G401 (cell line): Measurements from ENCODE around the gene CASD1. TPM values are rescaled to one million over a fixed set of nuclear protein-coding genes. Genes with fewer than 3 reads are reported as not detected.

Experiments used
- DNase-seq: peaks from one replicate; pipeline ENCODE4 v3.0.0-alpha.2; 2015; ENCODE audit warnings: low spot score
- in situ Hi-C: cut with HindIII; loops from 2 replicates; pipeline ENCODE4 v1.10.0; 2016; ENCODE audit warnings: low sequenced_read_pairs, mixed read lengths
- total RNA-seq: library from RNA; depleted of rRNA; stranded (reverse); fragments of >200 nt; shearing (Covaris generic); gene quantifications from 2 replicates; pipeline ENCODE4 v1.2.3, GENCODE V29; 2014; rRNA removed

Gene CASD1
- total RNA-seq, 1 experiment from 2014 or later, result 22.3 TPM

DNA sequence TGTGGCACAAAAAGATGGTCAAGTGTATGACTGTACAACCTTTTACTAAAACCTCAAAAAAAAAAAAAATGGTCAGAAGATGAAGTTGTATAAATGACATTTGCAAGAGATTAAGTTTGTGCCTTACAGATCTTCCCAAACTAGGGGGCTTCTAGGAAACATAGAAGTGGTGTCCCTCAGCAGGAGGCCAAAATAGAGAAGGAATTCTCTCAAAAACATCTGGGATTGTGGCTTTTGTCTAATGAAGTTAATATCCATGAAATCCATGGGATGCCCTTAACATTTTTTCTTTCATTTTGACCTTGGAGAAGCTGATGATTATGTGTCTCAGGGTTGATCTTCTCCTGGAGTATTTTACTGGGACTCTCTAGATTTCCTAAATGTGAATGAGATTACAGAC is 62.2 kb downstream of the CASD1 start:
- no peak for DNase-seq
- in situ Hi-C loops, result no loop called here

DNA sequence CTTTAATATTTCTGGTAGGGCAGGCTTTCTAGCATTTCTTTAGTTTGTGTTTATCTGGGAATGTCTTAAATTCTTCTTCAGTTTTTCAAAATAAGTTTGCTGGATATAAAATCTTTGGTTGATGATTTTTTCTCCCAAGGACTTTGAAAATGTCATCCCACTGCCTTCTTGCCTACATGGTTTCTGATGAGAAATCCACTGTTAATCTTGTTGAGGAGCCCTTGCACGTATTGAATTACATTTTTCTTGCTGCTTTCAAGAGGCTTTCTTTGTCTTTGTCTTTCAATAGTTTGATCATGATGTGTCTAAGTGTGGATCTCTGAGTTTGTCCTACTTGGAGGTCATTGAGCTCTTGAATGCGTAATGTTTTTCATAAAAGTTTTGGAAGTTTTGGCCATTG is 66.0 kb downstream of the CASD1 start:
- no peak for DNase-seq
- in situ Hi-C loops, result no loop called here

GRCh38 chr7:94576316-94576715 is 66.7 kb downstream of the CASD1 start:
- in situ Hi-C loops, result no loop called here
- no peak for DNase-seq

DNA sequence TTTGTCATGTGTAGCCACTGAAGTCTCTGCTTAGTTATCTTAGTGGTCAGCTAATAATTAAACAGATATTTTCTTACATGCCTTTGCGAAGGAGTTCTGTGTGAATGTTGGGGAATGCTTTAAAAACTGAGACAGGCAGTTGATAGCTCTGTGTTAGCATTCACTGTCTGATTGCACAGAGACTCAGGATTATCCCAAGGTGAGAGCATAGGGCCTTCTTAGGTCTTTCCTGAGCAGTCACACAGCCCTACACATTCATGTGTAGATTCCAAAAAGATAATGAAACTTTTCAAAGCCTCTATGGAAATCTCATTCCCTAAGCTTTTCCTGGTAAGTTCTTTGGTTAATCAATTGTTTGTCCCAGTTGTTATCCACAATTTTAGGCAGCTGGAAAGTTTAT is 67.7 kb downstream of the CASD1 start:
- no peak for DNase-seq
- in situ Hi-C loops, result no loop called here

GRCh38 chr7:94578614-94579013 is 69.0 kb downstream of the CASD1 start:
- no peak for DNase-seq
- in situ Hi-C loops, result no loop called here

- DNase-seq, result no peak
- in situ Hi-C loops, result no loop called here
Measured at GRCh38 chr7:94579470-94579869, 69.9 kb downstream of the CASD1 start.

GRCh38 chr7:94580601-94581000 is 71.0 kb downstream of the CASD1 start:
- in situ Hi-C loops, result no loop called here
- no peak for DNase-seq

DNA sequence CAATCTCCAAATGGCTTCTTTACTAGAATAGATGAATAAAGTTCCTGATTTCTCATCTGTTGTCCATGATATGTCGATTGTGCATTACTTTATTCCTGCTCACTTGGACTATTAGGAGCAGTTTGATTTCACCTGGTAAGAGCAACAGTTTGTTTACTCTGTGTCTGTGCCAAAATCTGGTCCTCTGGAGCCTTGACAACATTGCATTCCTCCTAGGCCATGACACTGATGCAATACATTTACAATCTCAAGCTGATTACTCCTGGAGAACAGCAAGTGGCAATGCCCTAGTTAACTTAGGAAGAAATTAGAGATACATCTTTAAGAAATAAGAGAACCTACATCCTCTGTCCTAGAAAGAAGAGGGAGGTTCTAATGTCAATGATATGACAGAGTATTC is 74.5 kb downstream of the CASD1 start:
- peak; percentile 23 for DNase-seq
- in situ Hi-C loops, result no loop called here

DNA sequence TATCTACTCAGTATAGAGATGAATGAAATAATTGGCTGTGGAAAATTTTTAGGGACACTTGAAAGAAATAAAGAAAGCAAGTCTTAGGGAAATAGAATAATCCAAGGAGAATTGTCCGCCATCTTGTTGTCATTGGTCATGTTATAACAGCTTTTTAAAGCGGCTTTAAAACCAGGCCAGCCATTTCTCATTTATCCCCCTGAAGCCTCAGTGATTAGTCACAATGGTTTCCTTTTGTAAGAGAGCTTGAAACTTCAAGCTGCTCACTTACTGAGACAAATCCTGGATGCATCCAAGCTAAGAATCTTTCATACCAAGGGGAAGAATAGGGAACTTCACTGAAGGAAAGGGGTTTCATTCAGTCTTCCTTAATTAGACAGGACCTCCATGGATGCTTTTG is 78.5 kb downstream of the CASD1 start:
- DNase-seq, result no peak
- in situ Hi-C loops, result no loop called here

DNA sequence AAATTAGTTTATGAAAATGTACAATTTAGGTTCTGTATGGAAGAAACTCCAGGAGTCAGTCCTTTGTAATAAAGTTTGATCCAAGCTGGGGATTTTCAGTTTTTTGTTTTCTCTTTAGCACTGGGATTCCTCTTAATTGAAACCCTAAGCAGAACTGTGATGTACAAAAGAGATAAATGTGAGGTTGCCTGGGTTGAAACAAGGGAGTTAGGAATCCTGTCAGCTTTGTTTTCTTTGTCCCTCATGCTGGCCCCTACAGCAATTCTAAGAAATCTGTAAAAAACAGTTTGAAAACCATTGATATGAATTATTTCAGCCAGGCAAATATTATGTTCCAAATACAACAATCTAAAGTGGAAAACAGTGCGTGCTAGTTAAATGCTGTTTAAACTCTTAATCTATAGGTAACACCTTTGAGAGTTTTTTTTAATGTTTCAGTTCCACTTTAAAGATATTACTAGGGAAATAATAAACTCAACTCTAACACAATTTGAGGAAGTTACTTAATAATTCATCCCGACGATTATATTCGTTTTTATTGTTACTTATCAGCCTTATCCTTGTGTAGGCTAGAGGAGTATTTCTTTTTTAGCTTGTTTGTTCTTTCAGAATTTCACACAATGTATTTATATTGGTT is 81.0 kb downstream of the CASD1 start:
- no peak for DNase-seq

DNA sequence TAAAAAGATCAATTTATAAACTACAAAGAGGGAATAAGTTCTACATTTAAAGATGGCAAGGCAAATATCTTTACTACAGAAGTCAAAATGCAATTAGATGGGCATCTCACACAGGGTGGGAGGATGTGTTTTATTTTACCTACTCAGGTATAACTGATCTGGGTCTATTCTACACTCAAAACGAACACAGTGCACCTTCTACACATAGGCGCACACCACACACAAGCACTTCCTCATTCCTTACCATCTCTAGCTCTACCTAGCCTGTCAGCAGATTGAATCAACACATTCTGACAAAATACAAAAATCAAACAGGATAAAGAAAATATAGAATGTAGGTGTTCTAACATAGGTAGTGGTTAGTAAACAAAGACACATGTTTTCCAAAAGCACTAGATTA is 81.6 kb downstream of the CASD1 start:
- no peak for DNase-seq
- in situ Hi-C loops, result no loop called here

More for the DNA sequence above, 81.0 kb downstream of the CASD1 start:
- in situ Hi-C loops, result no loop called here

- in situ Hi-C loops, result no loop called here
- no peak for DNase-seq
Measured at GRCh38 chr7:94594882-94595281, 85.3 kb downstream of the CASD1 start.

GRCh38 chr7:94595717-94596116 is 86.1 kb downstream of the CASD1 start:
- in situ Hi-C loops, result no loop called here
- no peak for DNase-seq

DNA sequence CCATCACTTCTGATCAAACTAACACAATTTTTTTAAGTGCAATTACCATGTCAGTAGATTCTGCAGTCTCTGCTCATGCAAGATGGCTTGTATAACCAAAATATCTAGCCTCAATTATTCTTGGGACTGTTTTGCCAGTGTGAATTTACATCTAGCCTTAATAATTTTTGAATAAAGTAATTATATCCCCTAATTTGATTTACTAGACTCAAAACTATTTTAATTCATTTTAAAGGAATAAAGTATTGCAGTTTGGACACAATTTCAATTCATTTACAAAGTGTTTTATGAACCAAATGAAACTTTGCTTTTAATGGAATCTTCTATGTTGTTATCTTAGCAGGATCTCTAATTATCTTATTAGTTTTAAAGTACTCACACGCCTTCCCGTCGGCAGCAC is 90.7 kb downstream of the CASD1 start:
- DNase-seq, result no peak
- in situ Hi-C loops, result no loop called here

GRCh38 chr7:94602181-94602580 is 92.6 kb downstream of the CASD1 start:
- DNase-seq, result no peak
- in situ Hi-C loops, result no loop called here

- in situ Hi-C loops, result no loop called here
- no peak for DNase-seq
Measured at GRCh38 chr7:94605031-94605430, 95.4 kb downstream of the CASD1 start.

Other genes starting within 250 kb of the CASD1 start
- gene COL1A2, start 114.9 kb upstream of the CASD1 start, total RNA-seq, result 14.3 and 15.6 TPM in 2 replicates
- gene SGCE, start 146.3 kb downstream of the CASD1 start, total RNA-seq, result 7.0 and 12.8 TPM in 2 replicates